Astrocyte (in vitro differentiated cells and primary cell): Measurements from ENCODE around the gene CPNE6.

Experiments
- EZH2 ChIP-seq: IDR thresholded peaks from 2 replicates; pipeline ENCODE4 v1.6.1; 2012; ENCODE audit warnings: mild to moderate bottlenecking, low read length, inconsistent platforms; ENCODE audit not compliant: insufficient read depth
- TF ChIP-seq, protein P1 (sequence below): IDR thresholded peaks from 2 replicates; pipeline ENCODE4 v1.5.1; 2011; ENCODE audit warnings: low read depth, mild to moderate bottlenecking, inconsistent platforms, low read length, moderate library complexity; ENCODE audit not compliant: insufficient read depth

DNA sequence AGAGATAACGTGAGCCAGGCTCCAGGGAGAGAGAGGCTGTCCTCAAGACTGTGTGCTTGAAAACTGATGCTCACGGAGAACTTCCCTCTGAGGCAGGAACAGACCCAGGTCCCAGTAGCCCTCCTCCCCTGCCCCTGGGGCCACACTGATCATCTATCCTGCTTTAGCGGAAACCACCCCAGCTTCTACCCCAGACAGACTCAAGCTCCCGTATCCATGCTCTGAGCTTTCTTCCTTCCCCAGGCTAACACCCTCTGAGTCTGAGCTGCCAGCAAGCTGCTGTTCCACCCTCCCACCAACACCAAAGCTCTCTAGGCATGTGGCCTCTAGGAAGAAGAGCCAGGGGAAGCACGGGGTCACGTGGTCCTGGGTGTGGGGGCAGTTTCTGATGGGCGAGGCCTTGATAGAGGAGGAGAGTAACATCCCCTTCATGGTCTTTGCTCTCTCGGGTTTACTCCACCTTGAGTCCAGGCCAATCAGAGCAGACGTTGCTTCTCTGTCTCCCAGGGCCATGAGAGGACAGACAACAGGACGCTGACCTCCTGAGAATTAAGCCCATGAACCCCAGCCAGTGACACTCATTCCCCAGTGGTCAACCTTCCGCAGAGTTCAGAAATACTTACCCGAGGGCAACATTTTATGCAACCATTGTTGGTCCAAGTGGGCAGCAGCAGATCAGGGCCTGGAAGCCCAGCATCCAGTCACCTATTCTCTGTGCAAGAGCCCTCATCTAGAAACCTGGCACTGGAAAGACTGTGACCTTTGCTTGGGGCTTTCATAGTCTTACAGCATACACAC is 24.1 kb downstream of the CPNE6 start:
- no peak for TF ChIP-seq EZH2
- TF ChIP-seq, protein P1, sequence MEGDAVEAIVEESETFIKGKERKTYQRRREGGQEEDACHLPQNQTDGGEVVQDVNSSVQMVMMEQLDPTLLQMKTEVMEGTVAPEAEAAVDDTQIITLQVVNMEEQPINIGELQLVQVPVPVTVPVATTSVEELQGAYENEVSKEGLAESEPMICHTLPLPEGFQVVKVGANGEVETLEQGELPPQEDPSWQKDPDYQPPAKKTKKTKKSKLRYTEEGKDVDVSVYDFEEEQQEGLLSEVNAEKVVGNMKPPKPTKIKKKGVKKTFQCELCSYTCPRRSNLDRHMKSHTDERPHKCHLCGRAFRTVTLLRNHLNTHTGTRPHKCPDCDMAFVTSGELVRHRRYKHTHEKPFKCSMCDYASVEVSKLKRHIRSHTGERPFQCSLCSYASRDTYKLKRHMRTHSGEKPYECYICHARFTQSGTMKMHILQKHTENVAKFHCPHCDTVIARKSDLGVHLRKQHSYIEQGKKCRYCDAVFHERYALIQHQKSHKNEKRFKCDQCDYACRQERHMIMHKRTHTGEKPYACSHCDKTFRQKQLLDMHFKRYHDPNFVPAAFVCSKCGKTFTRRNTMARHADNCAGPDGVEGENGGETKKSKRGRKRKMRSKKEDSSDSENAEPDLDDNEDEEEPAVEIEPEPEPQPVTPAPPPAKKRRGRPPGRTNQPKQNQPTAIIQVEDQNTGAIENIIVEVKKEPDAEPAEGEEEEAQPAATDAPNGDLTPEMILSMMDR, result no peak
